ENCODE data around the gene CTAGE1.

CTAGE1 gene

DNA sequence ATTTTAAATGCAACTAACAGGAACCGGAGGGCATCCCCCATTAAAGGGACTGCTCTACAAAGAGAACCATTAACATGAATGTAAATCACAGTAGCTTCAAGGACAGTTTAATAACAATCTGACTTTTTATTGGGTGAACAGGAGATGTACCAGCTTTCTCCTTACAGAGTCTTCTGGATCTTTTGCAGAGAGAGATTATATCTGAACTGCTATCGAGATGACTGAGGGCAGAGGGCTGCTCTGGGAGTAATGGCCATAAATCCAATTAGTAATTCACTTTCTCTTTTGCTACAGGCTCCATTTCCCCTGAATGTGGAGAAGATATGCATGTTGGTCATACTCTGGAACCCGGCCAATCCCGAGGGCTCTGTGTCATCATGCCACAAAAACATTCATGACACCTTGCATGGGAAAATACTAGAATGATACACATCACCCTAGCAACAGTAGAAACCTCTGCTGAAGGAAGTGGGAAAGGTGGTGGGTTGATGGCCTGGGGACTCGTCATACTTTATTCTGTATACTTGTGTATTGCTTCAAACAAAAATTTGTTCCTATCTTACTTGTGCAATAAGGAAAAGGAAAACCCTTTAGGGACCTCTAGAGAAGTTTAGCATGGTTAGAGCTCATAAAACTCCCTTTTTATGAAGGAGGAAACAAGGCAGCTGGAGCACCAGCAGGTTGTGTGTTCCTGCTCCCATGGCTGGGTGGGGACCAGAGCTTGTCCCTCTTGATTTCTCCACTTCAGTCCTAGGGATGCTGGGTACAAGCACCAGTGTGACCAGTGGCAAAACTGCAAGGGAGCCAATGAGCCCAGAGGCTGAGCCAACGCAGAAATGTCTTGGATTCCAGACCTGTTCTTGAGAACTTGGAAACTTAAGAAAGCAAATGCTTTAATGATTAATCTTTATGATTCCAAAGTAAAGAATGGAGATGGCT lies 26.0 kb downstream of the CTAGE1 start:
- DNase-seq (ENCODE audit: low read depth in 3 of 3, low spot score in 1 of 3): no peak

DNA sequence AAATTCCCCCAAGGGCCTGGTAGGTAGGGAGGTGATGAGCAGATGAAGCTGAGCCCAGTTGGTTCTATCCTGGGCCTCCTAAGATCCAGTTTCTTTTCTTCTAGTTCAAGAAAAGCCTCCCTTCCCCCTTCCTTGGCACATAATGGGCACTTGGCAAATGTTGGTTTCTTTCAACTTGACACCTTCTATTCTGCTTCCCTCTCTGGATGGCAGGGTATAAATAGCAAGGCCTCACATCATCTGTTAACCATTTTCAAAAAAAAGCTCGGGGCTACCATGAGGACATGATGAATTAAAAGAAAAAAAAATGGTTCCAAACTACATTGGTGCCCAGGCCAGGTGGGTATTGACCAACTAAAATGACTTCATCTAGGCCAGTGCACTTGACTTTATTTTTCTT lies 29.9 kb downstream of the CTAGE1 start:
- no peak for DNase-seq (ENCODE audit: low read depth in 3 of 3, low spot score in 1 of 3)

DNA sequence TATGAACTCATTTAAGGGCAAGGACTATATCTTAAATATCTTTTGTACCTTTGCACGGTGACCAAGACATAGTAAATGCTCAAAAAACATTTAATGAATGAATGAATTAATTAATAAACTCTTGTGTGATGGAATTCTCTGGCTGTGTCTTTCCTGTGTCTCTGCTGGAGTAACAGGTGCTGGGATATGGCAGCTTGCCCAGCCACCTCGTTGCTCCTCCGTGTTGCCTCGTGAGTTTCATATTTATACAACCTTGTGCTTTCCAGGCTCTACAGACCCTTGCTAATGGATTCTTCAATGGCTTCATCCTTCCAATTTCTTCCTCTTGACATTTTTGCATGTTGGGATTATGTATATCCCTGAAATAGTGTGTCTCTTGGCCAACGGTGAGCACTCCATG lies 30.4 kb downstream of the CTAGE1 start:
- no peak for DNase-seq (ENCODE audit: low read depth in 3 of 3, low spot score in 1 of 3)

DNA sequence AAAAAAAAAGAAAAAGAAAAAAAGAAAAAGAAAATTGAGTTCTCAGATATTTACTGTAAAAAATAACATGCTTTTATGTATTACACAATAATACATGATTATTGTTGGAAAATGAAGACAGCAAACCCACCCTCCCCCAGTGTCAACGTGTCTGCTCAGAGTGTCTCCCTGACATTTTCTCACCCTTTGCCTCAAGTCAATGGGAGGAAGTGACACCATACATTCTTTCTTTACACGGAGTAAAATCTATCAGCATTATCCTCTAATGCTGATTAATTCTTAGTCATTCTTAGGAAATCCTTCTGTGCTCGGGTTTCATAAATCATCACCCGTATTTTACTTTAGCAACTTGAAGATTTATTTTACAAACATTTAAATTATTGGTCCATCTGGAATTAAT lies 32.0 kb downstream of the CTAGE1 start:
- DNase-seq (ENCODE audit: low read depth in 3 of 3, low spot score in 1 of 3): no peak

DNA sequence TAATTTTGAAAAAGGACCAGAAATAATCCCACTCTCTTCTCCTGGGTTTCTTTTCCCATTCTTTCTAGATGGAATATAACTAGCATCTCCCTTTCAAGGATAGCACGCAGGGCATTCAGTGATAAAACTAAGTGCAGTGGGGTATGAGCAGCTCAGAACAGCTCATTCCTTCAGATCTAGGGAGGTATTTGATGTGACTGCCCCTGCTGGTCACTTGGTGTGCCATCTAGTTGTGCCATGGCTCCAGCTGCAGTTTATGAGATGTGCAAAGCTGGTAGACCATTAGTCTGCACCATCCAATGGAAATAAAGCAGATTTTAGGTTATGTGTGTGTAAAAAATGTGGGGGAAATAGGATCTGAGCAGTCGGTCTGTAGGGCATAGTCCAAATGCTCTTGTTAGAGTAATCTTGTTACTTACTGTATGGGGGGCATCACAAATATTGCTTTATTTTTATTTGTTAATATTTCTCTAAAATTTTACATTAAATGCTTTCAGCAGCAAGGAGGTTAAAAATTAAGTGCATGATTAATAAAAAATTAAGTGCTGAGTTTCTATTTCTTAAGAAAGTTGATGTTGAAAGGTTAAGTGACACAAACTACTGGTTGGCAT lies 38.9 kb downstream of the CTAGE1 start:
- no peak for DNase-seq (ENCODE audit: low read depth in 3 of 3, low spot score in 1 of 3)

DNA sequence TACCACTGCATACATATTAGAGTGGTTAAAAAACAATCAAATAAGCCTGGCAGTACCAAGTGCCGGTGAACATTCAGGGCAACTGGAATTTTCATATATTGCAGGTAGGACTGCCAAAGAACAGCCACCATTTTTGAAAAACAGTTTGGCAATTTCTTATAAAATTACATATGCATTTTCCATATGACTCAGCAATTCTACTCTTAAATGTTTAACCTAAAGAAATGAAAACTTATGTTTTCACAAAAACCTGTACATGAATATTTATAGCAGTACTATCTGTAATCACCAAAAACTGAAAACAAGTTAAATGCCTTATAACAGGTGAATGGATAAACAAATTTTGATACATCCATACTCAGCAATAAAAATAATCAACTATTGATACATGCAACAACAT lies 39.9 kb downstream of the CTAGE1 start:
- no peak for DNase-seq (ENCODE audit: low read depth in 3 of 3, low spot score in 1 of 3)

DNA sequence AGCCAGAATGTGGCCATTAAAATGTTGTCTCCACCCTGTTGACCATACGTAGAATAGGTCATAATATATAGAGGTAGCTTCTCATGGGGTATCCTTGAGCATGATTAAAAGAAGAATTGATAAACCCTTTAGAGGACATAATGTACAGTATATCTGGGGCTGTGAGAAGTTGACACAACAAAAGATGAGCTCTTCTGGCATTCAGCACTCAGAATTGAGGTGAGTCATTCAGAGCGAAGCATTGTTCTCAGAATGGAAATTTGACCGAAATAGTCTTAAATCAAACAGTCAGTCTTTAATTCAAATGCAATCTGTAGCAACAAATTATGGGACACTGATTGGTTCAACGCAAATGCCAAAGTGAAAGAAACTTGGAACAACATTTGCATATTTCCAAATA lies 47.3 kb downstream of the CTAGE1 start:
- no peak for DNase-seq (ENCODE audit: low read depth in 3 of 3, low spot score in 1 of 3)

DNA sequence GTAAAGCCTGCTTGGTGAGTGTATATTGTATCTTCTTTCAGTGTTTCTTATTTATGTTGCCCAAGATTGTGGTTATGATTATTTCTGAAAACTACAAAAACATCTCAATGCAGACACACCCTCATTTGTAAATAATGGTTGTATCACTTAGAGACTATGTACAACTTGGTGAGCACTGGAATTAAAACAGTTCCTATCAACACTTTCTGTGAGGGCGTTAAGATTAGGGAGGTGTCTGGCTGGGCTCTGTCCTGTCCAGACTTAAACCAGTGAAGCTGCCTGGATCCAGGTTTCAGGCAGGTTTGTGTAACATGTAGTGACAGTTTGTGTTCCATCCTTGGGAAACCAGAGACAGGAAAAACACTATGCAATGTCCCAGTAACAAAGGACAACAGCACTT lies 49.7 kb downstream of the CTAGE1 start:
- DNase-seq (ENCODE audit: low read depth in 3 of 3, low spot score in 1 of 3): no peak

DNA sequence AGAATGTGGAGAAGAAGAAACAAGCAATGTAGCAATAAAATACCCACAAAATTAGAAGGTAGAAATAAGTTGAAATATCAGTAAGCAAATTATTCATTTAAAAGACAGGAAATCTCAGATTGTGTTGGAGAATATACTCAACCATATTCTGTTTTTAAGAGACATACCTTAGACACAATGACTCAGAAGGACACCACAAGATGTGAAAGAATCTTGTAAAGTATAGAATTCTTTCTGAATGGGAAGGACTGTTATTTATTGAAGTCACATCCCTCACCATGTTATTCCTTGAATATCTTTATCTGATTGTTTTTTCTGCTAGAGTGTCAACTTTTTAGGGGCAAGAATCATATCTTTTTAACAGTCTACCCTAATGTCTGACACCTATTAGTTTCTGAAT lies 50.4 kb downstream of the CTAGE1 start:
- DNase-seq (ENCODE audit: low read depth in 3 of 3, low spot score in 1 of 3): no peak

DNA sequence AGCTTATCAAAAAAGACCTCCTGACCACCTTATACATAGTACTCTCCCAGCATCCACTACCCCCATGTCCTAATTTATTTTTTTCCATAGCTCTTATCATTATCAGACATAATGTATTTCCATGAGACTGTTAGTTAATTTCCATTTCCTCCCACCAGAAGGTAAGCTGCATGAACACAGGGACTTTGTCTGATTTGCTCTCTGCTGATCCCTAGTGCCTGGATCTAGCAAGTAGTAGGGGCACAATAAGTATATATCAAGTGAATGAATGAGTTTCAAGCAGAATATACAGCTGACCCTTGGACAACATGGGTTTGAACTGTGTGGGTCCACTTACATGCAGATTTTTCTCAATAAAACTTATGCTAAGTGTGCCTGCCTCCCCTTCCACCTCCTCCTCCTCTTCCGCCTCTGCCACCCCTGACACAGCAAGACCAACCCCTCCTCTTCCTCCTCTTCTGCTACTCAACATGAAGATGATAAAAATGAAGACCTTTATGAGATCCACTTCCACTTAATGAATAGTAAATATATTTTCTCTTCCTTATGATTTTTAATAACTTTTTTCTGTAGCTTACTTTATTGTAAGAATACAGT lies 53.8 kb downstream of the CTAGE1 start:
- no peak for DNase-seq (ENCODE audit: low read depth in 3 of 3, low spot score in 1 of 3)

Measured in stimulated activated CD4-positive, alpha-beta T cell treated with anti-CD3 and anti-CD28 coated beads, TNF-alpha, amount 100 ng/mL, for 1 hour (primary cell).